DOHH2 (cell line): Measurements from ENCODE around the gene MYL12B.

Experiments used
- EZH2phosphoT487 ChIP-seq: fragments of 200-600 bp; sonication (generic); IDR thresholded peaks from 2 replicates; pipeline ENCODE4 v1.6.1; 2017; ENCODE audit warnings: borderline replicate concordance, mild to moderate bottlenecking, antibody characterized with exemption, low read length, moderate library complexity, mixed read lengths
- TF ChIP-seq, protein P1 (sequence below): fragments of 200-600 bp; sonication (generic); IDR thresholded peaks from one replicate; pipeline ENCODE4 v1.5.1; 2014; ENCODE audit warnings: antibody characterized with exemption, mild to moderate bottlenecking, low read depth, low read length; ENCODE audit not compliant: poor library complexity, severe bottlenecking

DNA sequence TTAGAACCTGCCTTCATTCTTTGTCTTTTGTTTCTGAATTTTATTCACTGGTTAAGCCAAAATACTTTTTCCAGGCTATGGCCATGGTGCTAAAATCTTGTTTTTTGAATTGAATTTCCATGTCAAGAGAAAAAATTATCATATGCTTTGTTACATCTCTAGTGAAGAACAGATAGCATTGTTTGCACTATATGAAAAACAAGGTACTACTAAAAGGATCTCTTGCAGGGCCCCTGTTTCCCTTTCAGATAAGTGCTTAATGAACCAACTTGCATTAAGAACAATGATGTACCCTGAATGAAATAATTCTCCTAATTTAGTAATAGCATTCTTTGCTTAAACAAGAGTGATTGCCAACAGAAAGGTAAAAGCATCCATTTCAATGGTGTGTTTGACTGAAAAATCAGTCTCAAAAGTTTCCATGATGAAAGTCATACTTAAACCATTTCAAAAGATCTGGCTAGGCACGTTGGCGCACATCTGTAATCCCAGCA is 4.3 kb upstream of the MYL12B start:
- TF ChIP-seq, protein P1, sequence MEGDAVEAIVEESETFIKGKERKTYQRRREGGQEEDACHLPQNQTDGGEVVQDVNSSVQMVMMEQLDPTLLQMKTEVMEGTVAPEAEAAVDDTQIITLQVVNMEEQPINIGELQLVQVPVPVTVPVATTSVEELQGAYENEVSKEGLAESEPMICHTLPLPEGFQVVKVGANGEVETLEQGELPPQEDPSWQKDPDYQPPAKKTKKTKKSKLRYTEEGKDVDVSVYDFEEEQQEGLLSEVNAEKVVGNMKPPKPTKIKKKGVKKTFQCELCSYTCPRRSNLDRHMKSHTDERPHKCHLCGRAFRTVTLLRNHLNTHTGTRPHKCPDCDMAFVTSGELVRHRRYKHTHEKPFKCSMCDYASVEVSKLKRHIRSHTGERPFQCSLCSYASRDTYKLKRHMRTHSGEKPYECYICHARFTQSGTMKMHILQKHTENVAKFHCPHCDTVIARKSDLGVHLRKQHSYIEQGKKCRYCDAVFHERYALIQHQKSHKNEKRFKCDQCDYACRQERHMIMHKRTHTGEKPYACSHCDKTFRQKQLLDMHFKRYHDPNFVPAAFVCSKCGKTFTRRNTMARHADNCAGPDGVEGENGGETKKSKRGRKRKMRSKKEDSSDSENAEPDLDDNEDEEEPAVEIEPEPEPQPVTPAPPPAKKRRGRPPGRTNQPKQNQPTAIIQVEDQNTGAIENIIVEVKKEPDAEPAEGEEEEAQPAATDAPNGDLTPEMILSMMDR = no peak
- no peak for TF ChIP-seq EZH2phosphoT487
